NB4 (cell line): Measurements from ENCODE around the gene ZNF385A.

Source experiments
- CTCF ChIP-seq: IDR thresholded peaks from one replicate; pipeline ENCODE4 v1.5.1; 2012; ENCODE audit warnings: low read depth, low read length
- MAX ChIP-seq: IDR thresholded peaks from 2 replicates; pipeline ENCODE4 v1.6.1; 2011; ENCODE audit warnings: low read depth, low read length
- POLR2A ChIP-seq: IDR thresholded peaks from 2 replicates; pipeline ENCODE4 v1.6.1; 2011; ENCODE audit warnings: mild to moderate bottlenecking; ENCODE audit not compliant: insufficient read length; ENCODE audit errors: extremely low read depth

GRCh38 chr12:54321363-54321762 is 63.2 kb downstream of the ZNF385A start:
- no peak for TF ChIP-seq CTCF
- TF ChIP-seq MAX, result no peak
- no peak for TF ChIP-seq POLR2A
